Smooth muscle cell (in vitro differentiated cells): ENCODE data around the gene C8G. TPM values are rescaled to one million over a fixed set of nuclear protein-coding genes. Genes with fewer than 3 reads are reported as not detected.

Experiments used
- DNase-seq: peaks from one replicate; lab custom pipeline; 2025; ENCODE audit not compliant: unreplicated experiment; lab: John Stamatoyannopoulos, UW
- H2AFZ ChIP-seq: fragments of 200-600 bp; sonication (generic); 2 replicates; pipeline ENCODE4 v1.6.0; 2016; ENCODE audit warnings: antibody characterized with exemption, low read depth, mild to moderate bottlenecking
- H3F3A ChIP-seq: fragments of 200-600 bp; sonication (generic); 2 replicates; pipeline ENCODE4 v1.6.0; 2017; ENCODE audit warnings: antibody characterized with exemption, low read depth
- H3K27ac ChIP-seq: fragments of 200-600 bp; sonication (generic); 2 replicates; pipeline ENCODE4 v1.5.1; 2016; ENCODE audit warnings: low read depth, mild to moderate bottlenecking
- H3K27me3 ChIP-seq: fragments of 200-600 bp; sonication (generic); 2 replicates; pipeline ENCODE4 v1.6.1; 2016; ENCODE audit warnings: low read depth, mild to moderate bottlenecking
- H3K36me3 ChIP-seq: fragments of 200-600 bp; sonication (generic); 2 replicates; pipeline ENCODE4 v1.5.1; 2016; ENCODE audit warnings: low read depth
- H3K4me1 ChIP-seq: fragments of 200-600 bp; sonication (generic); 2 replicates; pipeline ENCODE4 v1.5.1; 2016; ENCODE audit warnings: low read depth
- H3K4me2 ChIP-seq: fragments of 200-600 bp; sonication (generic); 2 replicates; pipeline ENCODE4 v1.6.0; 2016; ENCODE audit warnings: mild to moderate bottlenecking
- H3K4me3 ChIP-seq: fragments of 200-600 bp; sonication (generic); 2 replicates; pipeline ENCODE4 v1.5.1; 2016; ENCODE audit warnings: mild to moderate bottlenecking
- H3K79me2 ChIP-seq: fragments of 200-600 bp; sonication (generic); 2 replicates; pipeline ENCODE4 v1.6.0; 2016; ENCODE audit warnings: low read depth, mild to moderate bottlenecking
- H3K9ac ChIP-seq: fragments of 200-600 bp; sonication (generic); 2 replicates; pipeline ENCODE4 v1.6.0; 2016; ENCODE audit warnings: low read depth
- H3K9me3 ChIP-seq: fragments of 200-600 bp; sonication (generic); replicated peaks from 2 replicates; pipeline ENCODE4 v1.5.1; 2016; ENCODE audit warnings: low read depth
- H4K20me1 ChIP-seq: fragments of 200-600 bp; sonication (generic); 2 replicates; pipeline ENCODE4 v1.6.0; 2016; ENCODE audit warnings: low read depth
- WGBS: methylation state at CpG from one replicate; pipeline ENCODE4 v1.1.7; 2016; ENCODE audit warnings: low lambda C conversion rate; 5-methylcytosine and 5-hydroxymethylcytosine counted together
- polyA plus RNA-seq: library from polyadenylated mRNA; unstranded; fragments of >200 nt; fragmentation: Nextera tagmentation; extraction: Ambion mirVana; gene quantifications from 2 replicates; pipeline ENCODE4 v1.2.1, GENCODE V29; 2016
- total RNA-seq: library from RNA; depleted of rRNA; stranded (reverse); fragments of >200 nt; gene quantifications from 2 replicates; pipeline ENCODE4 v1.2.3, GENCODE V29; 2014
- TF ChIP-seq, protein P1 (sequence below): fragments of 200-600 bp; sonication (generic); IDR thresholded peaks from 2 replicates; pipeline ENCODE4 v1.5.1; 2017; ENCODE audit warnings: borderline replicate concordance, mild to moderate bottlenecking, antibody characterized with exemption; ENCODE audit not compliant: insufficient read depth, poor library complexity, severe bottlenecking

The C8G gene
- total and polyA plus RNA-seq, 2 experiments from 2014 or later, result 1.4 TPM; not detected in 1

DNA sequence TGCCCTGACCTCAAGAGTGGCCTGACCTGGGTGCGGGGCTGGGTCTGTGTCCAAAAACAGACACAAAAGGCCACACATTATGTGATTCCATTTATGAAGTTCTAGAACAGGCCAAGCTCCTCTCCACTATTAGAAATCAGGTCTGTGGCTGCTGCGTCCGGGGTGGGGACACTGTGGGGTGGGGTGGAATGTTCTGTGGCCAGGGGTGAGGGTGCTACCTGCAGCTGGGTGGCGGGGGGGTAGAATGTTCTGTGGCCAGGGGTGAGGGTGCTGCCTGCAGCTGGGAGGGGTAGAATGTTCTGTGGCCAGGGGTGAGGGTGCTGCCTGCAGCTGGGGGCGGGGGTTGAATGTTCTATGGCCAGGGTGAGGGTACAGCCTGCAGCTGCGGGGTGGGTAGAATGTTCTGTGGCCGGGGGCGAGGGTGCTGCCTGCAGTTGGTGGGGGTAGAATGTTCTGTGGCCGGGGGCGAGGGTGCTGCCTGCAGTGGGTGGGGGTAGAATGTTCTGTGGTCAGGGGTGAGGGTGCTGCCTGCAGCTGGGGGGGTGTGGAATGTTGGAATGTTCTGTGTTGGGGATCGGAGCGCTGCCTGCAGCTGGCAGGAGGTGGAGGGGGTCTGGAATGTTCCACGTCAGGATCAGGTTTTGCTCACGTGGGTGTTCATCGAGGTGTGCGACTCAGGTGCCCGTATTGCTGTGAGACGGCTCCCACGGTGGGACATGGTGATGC lies 15.3 kb downstream of the C8G start:
- no peaks in the 10 kb centered on the region for H3K27me3 ChIP-seq
- H3K4me1 ChIP-seq, result no peaks in the 10 kb centered on the region
- no peaks in the 10 kb centered on the region for H4K20me1 ChIP-seq
- H3K79me2 ChIP-seq, result no peaks in the 10 kb centered on the region
- DNase-seq, result no peak
- no peak overlapping the region for H3K4me3 ChIP-seq
- no peaks in the 10 kb centered on the region for H3K36me3 ChIP-seq
- TF ChIP-seq, protein P1, sequence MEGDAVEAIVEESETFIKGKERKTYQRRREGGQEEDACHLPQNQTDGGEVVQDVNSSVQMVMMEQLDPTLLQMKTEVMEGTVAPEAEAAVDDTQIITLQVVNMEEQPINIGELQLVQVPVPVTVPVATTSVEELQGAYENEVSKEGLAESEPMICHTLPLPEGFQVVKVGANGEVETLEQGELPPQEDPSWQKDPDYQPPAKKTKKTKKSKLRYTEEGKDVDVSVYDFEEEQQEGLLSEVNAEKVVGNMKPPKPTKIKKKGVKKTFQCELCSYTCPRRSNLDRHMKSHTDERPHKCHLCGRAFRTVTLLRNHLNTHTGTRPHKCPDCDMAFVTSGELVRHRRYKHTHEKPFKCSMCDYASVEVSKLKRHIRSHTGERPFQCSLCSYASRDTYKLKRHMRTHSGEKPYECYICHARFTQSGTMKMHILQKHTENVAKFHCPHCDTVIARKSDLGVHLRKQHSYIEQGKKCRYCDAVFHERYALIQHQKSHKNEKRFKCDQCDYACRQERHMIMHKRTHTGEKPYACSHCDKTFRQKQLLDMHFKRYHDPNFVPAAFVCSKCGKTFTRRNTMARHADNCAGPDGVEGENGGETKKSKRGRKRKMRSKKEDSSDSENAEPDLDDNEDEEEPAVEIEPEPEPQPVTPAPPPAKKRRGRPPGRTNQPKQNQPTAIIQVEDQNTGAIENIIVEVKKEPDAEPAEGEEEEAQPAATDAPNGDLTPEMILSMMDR, result no peak
- H3F3A ChIP-seq, result no peaks in the 10 kb centered on the region
- H3K4me2 ChIP-seq, result no peak overlapping the region
- H3K9ac ChIP-seq, result no peak overlapping the region
- 82% methylated on average over 13 of the region's 19 CpGs for WGBS
- no peaks in the 10 kb centered on the region for H3K9me3 ChIP-seq
- H2AFZ ChIP-seq, result no peak overlapping the region
- H3K27ac ChIP-seq, result no peak overlapping the region

DNA sequence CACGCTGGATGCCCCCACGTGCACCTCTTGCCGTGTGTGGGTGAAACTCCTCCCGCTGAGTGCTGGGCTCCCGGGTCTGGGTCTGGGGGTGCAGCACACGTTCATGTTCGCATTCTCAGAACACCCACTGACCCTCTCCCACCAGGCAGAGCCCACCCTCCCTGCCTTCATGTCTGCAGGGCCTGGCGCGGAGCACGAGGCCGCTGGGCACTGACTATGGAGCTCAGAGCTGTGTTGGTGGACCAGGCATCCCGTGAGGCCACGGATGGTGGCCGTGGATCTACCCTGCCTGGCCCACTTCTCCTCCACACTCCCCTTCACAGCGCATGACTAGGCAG lies 15.9 kb downstream of the C8G start:
- no peak for DNase-seq
- Histone ChIP-seq H3K4me1 (no peaks in the 10 kb centered on the region), H3K4me2 (no peak overlapping the region), H4K20me1 (no peaks in the 10 kb centered on the region), H2AFZ (no peak overlapping the region), H3F3A (no peaks in the 10 kb centered on the region), H3K27me3 (no peaks in the 10 kb centered on the region), H3K79me2 (no peaks in the 10 kb centered on the region), H3K9me3 (no peaks in the 10 kb centered on the region), H3K4me3 (no peak overlapping the region), H3K9ac (no peak overlapping the region), H3K36me3 (no peaks in the 10 kb centered on the region), H3K27ac (no peak overlapping the region)
- WGBS, result 96% methylated on average over 14 of the region's 15 CpGs
- TF ChIP-seq, protein P1, result no peak

DNA sequence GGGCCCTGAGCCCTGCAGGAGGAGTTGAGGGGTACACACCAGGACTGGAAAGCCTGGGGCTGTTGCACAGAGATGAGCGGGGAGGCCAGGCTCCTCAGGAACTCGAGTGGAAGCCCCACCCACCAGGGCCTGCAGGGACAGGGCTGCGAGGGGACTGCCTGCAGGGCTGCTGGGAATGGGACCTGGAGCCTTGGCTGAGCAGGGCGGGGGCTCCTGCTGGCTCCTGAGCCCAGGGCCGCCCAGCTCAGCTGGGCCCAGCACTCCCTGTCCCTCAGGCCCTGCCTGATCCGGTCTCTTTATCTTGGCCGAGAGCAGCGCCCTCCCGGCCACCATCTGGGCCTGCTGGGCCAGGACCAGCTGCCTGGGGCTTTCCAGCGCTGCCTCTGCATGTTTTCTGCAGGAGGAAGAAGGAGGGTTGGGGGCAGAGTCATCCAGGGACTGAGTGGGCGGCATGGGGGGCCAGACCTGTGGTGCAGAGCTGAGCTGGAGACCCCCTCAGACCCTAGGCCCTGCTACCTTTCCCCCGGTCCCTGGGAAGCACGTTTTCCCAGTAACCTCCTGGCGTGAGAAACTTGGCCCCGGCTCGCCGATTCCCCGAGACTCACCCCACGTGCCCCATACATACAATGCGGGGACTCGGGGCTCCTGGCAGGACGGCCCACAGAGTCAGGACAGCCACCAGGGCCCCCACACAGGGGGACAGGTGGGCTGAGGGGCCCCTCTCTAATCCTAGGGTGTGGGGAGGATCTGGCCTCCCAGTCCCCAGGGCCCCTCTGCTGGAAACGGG lies 16.4 kb downstream of the C8G start:
- Histone ChIP-seq H3K4me1 (no peaks in the 10 kb centered on the region), H3K9ac (no peak overlapping the region), H4K20me1 (no peaks in the 10 kb centered on the region), H3K27ac (no peak overlapping the region), H3K36me3 (no peaks in the 10 kb centered on the region), H3K79me2 (no peaks in the 10 kb centered on the region), H3F3A (no peaks in the 10 kb centered on the region), H3K27me3 (no peaks in the 10 kb centered on the region), H3K9me3 (no peaks in the 10 kb centered on the region), H2AFZ (no peak overlapping the region), H3K4me2 (no peak overlapping the region), H3K4me3 (no peak overlapping the region)
- TF ChIP-seq, protein P1, result no peak
- 73% methylated on average over 22 of the region's 23 CpGs for WGBS
- DNase-seq, result no peak
